OCI-LY1 (cell line): ENCODE results near the gene CNPPD1.

Experiments
- H2AFZ ChIP-seq: fragments of 200-600 bp; sonication (generic), shearing (Covaris generic); 2 replicates; pipeline ENCODE4 v1.6.0; 2014; ENCODE audit warnings: antibody characterized with exemption, mild to moderate bottlenecking, low read length
- H3F3A ChIP-seq: fragments of 200-600 bp; sonication (generic), shearing (Covaris generic); 2 replicates; pipeline ENCODE4 v1.6.0; 2014; ENCODE audit warnings: mild to moderate bottlenecking, antibody characterized with exemption, low read length, moderate library complexity; ENCODE audit not compliant: insufficient read depth
- H3K27ac ChIP-seq: fragments of 200-600 bp; sonication (generic); 2 replicates; pipeline ENCODE4 v1.5.1; 2014; ENCODE audit warnings: low read length, mixed run types, mild to moderate bottlenecking, low read depth; ENCODE audit not compliant: poor library complexity, severe bottlenecking
- H3K27me3 ChIP-seq: fragments of 200-600 bp; sonication (generic); 2 replicates; pipeline ENCODE4 v1.6.0; 2014; ENCODE audit warnings: antibody characterized with exemption, mild to moderate bottlenecking, low read length, moderate library complexity; ENCODE audit not compliant: insufficient read depth
- H3K36me3 ChIP-seq: fragments of 200-600 bp; sonication (generic); 2 replicates; pipeline ENCODE4 v1.6.1; 2014; ENCODE audit warnings: mild to moderate bottlenecking, antibody characterized with exemption, low read length, moderate library complexity, mixed read lengths; ENCODE audit not compliant: insufficient read depth
- H3K4me1 ChIP-seq: fragments of 200-600 bp; sonication (generic); 2 replicates; pipeline ENCODE4 v1.5.1; 2014; ENCODE audit warnings: mild to moderate bottlenecking, low read length, moderate library complexity; ENCODE audit not compliant: insufficient read depth, severe bottlenecking
- H3K4me2 ChIP-seq: fragments of 200-600 bp; sonication (generic), shearing (Covaris generic); 2 replicates; pipeline ENCODE4 v1.6.1; 2014; ENCODE audit warnings: low read length
- H3K4me3 ChIP-seq: fragments of 200-600 bp; sonication (generic); 2 replicates; pipeline ENCODE4 v1.5.1; 2014; ENCODE audit warnings: low read length, low read depth, mild to moderate bottlenecking, mixed read lengths; ENCODE audit not compliant: poor library complexity, severe bottlenecking
- H3K79me2 ChIP-seq: fragments of 200-600 bp; shearing (Covaris generic); 2 replicates; pipeline ENCODE4 v1.6.1; 2016; ENCODE audit warnings: mixed run types, low read length, mixed read lengths; ENCODE audit not compliant: insufficient read depth
- H3K9ac ChIP-seq: fragments of 200-600 bp; sonication (generic), shearing (Covaris generic); 2 replicates; pipeline ENCODE4 v1.6.1; 2014; ENCODE audit warnings: mild to moderate bottlenecking, low read length, mixed read lengths
- H3K9me2 ChIP-seq: fragments of 200-600 bp; sonication (generic), shearing (Covaris generic); 2 replicates; pipeline ENCODE4 v1.6.1; 2014; ENCODE audit warnings: low read depth, mild to moderate bottlenecking, low read length, mixed read lengths
- H3K9me3 ChIP-seq: fragments of 200-600 bp; shearing (Covaris generic); 2 replicates; pipeline ENCODE4 v1.6.1; 2014; ENCODE audit warnings: low read length, mixed read lengths
- H4K20me1 ChIP-seq: fragments of 200-600 bp; sonication (generic), shearing (Covaris generic); 2 replicates; pipeline ENCODE4 v1.6.0; 2016; ENCODE audit warnings: mild to moderate bottlenecking, low read length; ENCODE audit not compliant: insufficient read depth
- EZH2 ChIP-seq: fragments of 200-600 bp; sonication (generic), shearing (Covaris generic); IDR thresholded peaks from 2 replicates; pipeline ENCODE4 v1.8.0; 2017; ENCODE audit warnings: borderline replicate concordance, mixed run types, mild to moderate bottlenecking, antibody characterized with exemption, low read length, moderate library complexity, mixed read lengths
- TF ChIP-seq, protein P1 (sequence below): fragments of 200-600 bp; sonication (generic), shearing (Covaris generic); IDR thresholded peaks from 2 replicates; pipeline ENCODE4 v1.5.1; 2017; ENCODE audit warnings: mild to moderate bottlenecking, antibody characterized with exemption, low read length, moderate library complexity, mixed read lengths

The CNPPD1 gene

DNA sequence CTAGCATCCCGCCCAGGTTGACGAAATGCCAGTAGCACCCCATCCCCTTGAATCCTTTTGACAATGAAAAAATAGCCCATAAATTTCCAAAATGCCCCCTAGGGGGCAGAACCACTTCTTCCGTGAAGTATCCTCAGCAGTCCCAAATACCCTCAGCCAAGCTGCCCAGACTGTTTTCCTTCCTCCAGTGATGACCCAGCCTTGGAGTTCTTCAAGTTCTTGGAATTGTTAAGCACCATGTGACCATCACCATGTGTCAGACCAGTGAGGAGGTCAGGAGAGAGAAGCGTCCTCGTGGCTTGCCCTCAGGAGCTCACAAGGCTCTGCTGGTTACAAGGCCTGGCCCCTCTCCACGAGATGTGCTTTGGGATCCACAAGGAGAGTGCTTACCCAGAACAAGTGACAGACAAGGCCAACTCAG, 5.5 kb downstream of the CNPPD1 start:
- Histone ChIP-seq H3K27ac (no peak overlapping the region), H3F3A (no peaks in the 10 kb centered on the region; the same call in 1 of the 2 replicates), H3K27me3 (no peaks in the 10 kb centered on the region), H2AFZ (no peak overlapping the region), H3K4me3 (no peak overlapping the region), H3K4me1 (peaks cover 9% of the 10 kb centered on the region), H3K4me2 (no peak overlapping the region), H3K9ac (no peak overlapping the region), H3K79me2 (no peaks in the 10 kb centered on the region), H3K9me2 (no peaks in the 10 kb centered on the region), H3K9me3 (no peaks in the 10 kb centered on the region), H4K20me1 (no peaks in the 10 kb centered on the region), H3K36me3 (peaks cover 24% of the 10 kb centered on the region; the same call in 1 of the 2 replicates)
- TF ChIP-seq, protein P1, sequence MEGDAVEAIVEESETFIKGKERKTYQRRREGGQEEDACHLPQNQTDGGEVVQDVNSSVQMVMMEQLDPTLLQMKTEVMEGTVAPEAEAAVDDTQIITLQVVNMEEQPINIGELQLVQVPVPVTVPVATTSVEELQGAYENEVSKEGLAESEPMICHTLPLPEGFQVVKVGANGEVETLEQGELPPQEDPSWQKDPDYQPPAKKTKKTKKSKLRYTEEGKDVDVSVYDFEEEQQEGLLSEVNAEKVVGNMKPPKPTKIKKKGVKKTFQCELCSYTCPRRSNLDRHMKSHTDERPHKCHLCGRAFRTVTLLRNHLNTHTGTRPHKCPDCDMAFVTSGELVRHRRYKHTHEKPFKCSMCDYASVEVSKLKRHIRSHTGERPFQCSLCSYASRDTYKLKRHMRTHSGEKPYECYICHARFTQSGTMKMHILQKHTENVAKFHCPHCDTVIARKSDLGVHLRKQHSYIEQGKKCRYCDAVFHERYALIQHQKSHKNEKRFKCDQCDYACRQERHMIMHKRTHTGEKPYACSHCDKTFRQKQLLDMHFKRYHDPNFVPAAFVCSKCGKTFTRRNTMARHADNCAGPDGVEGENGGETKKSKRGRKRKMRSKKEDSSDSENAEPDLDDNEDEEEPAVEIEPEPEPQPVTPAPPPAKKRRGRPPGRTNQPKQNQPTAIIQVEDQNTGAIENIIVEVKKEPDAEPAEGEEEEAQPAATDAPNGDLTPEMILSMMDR, result peak; percentile 82
- TF ChIP-seq EZH2, result no peak

DNA sequence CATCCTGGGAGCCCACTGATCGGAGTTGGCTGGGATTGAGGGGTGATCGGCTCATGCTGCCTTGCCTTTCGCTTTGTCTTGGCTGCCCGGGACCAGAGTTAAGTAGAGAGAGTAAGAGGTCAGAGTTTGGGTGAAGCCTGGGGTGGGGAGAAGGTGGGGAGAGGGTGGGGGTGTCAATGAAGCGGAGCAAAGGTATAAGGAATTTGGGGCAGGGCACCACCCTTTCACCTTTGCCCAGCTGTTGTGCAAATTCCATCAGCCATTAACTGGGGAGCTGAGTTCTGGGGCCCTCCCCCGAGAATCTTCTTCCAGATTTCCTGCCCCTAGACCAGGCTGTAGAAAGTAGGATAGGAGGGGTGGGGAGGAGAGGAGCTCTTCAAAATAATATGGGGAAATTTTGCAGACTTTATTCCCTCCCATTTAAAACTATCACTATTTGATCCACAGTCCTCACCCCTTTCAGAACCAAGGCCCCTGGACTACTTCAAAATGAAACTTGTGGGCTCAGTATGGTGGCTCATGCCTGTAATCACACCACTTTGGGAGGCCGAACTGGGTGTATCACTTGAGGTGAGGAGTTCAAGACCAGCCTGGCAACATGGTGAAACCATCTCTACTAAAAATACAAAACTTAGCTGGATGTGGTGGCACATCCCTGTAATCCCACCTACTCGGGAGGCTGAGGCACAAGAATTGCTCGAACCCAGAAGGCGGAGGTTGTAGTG, 6.6 kb downstream of the CNPPD1 start, which contains the start of gene SLC23A3:
Gene SLC23A3 (minus strand): TSS at position 100 of the 725 bp plus-strand sequence. CDS start 45 bp downstream, at position 55.
- Histone ChIP-seq H3K4me1 (no peaks in the 10 kb centered on the region), H3K9me3 (no peaks in the 10 kb centered on the region)

DNA sequence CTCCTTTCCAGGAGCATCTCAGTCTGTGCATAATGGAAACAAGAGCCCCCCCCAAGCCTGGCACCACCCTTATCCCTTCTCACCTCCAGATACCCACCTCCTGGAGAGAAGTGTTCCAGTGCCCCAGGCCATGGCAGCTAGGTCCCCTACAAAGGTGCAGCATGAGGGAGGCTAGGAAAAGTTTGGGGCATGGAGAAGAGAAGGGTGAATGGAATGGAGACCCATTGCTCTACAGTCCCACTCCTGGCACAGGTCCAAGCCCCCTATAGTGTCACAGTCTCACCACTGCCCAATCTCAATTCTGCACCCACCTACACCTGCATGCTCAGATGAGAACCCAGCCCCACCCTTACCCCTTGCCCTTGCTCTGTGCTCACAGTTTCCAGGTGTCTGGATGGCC, 7.8 kb downstream of the CNPPD1 start:
- Histone ChIP-seq H3K9me3 (no peaks in the 10 kb centered on the region), H3K27me3 (no peaks in the 10 kb centered on the region), H3K4me2 (no peak overlapping the region), H3K4me3 (no peak overlapping the region), H3F3A (no peaks in the 10 kb centered on the region), H3K9me2 (no peaks in the 10 kb centered on the region), H3K9ac (no peak overlapping the region), H3K79me2 (no peaks in the 10 kb centered on the region), H3K36me3 (peaks cover 19% of the 10 kb centered on the region; the same call in 1 of the 2 replicates), H4K20me1 (no peaks in the 10 kb centered on the region), H3K4me1 (no peaks in the 10 kb centered on the region), H2AFZ (no peak overlapping the region), H3K27ac (no peak overlapping the region)
- TF ChIP-seq, protein P1, result no peak
- TF ChIP-seq EZH2, result no peak

More for the DNA sequence above, 6.6 kb downstream of the CNPPD1 start, which contains the start of gene SLC23A3:
- H3K27me3 ChIP-seq, result no peaks in the 10 kb centered on the region
- H4K20me1 ChIP-seq, result no peaks in the 10 kb centered on the region
- H2AFZ ChIP-seq, result no peak within 1 kb of the TSS
- no peaks in the 10 kb centered on the region; the same call in 1 of the 2 replicates for H3F3A ChIP-seq
- no peaks in the 10 kb centered on the region for H3K79me2 ChIP-seq
- TF ChIP-seq, protein P1, result no peak
- no peak for TF ChIP-seq EZH2
- H3K4me3 ChIP-seq, result no peak within 1 kb of the TSS
- peaks cover 28% of the 10 kb centered on the region; the same call in 1 of the 2 replicates for H3K36me3 ChIP-seq
- H3K27ac ChIP-seq, result no peak within 1 kb of the TSS
- H3K4me2 ChIP-seq, result no peak within 1 kb of the TSS
- no peaks in the 10 kb centered on the region for H3K9me2 ChIP-seq
- H3K9ac ChIP-seq, result no peak within 1 kb of the TSS
